Activated CD4-positive, alpha-beta T cell treated with anti-CD3 and anti-CD28 coated beads, Interleukin-2, amount 50 U/mL, for 16 hours (primary cell): ENCODE measurements around the gene PLCL1.
"Not testable (repeated sequence)": the region's sequence is repeated elsewhere in the genome, so short reads cannot be mapped to it uniquely, and the experiment has no call there.

ENCODE experiments used
- DNase-seq: peaks from one replicate; pipeline ENCODE4 v3.0.0-alpha.2; 2020

PLCL1 gene

GRCh38 chr2:198136142-198136541, 331.7 kb downstream of the PLCL1 start:
- no peak for DNase-seq

GRCh38 chr2:198137733-198138132, 333.3 kb downstream of the PLCL1 start:
- no peak for DNase-seq

GRCh38 chr2:198141726-198142125, 337.3 kb downstream of the PLCL1 start:
- no peak for DNase-seq

- DNase-seq: no peak
Observed at GRCh38 chr2:198143156-198143555, 338.8 kb downstream of the PLCL1 start.

DNA sequence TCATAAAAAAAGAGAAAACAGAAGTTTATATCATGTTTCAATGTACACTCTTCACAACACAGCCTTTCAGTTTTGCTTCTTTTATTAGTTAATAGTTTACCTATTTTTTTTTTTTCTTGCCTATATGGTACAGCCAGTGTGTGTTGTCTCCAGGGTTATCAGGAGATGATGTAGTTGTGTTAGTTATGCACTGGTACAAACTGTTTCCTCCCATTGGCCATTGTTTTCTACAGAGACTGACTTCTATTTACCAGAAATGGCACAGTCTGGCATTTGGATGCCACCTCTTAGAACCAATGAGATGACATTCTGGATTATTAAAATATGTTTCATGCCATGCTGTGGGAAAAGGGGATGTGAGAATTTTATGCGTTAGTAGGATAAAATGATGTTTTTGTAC, 339.4 kb downstream of the PLCL1 start:
- no peak for DNase-seq

GRCh38 chr2:198144660-198145059, 340.3 kb downstream of the PLCL1 start:
- DNase-seq: peak; percentile 4

- DNase-seq: no peak
Observed at GRCh38 chr2:198146346-198146940, 342.1 kb downstream of the PLCL1 start.

- no peak for DNase-seq
Observed at GRCh38 chr2:198157314-198157713, 352.9 kb downstream of the PLCL1 start.

DNA sequence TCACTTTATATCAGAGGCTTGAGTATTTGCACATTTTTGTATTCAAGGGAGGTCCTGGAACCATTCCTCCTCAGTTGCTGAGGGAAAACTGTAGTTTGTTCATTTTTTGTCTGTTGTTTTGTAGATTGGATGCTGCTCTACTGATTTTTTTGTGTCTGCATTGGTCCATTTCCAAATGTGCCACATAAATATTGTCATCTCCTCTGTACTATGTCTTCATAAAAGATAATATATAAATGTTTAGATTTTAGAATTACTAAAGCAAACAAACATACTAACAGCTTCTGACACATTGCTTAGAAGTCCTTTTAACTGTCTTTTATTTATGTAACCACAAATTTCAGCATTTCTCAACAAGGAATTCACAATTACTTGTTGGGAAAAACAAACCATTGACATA, 356.8 kb downstream of the PLCL1 start:
- DNase-seq: no peak

- no peak for DNase-seq
Observed at GRCh38 chr2:198162276-198162675, 357.9 kb downstream of the PLCL1 start.

- no peak for DNase-seq
Observed at GRCh38 chr2:198164843-198165242, 360.4 kb downstream of the PLCL1 start.

DNA sequence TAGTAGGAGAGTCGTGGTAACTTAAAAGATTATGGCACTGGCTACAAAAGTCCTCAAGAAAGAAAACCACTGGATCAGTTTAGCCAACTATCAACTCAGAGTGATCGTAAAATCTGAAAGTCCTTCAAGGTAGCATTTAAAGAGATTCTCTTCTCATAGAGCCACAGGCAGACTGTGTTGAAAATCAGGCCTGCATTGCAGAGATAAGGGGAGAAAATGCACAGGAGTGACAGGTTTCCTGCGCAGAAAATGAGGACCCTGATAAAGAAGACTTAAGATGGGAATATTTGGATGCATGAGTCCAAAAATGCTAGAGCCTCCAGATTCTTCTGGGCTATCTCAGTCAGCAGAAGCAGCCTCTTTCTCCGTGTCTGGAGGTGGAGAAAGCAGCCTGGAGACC, 360.9 kb downstream of the PLCL1 start:
- no peak for DNase-seq

- no peak for DNase-seq
Observed at GRCh38 chr2:198167346-198167745, 363.0 kb downstream of the PLCL1 start.

GRCh38 chr2:198168651-198169050, 364.3 kb downstream of the PLCL1 start:
- DNase-seq: no peak

GRCh38 chr2:198173242-198173641, 368.8 kb downstream of the PLCL1 start:
- no peak for DNase-seq

GRCh38 chr2:198173864-198174263, 369.5 kb downstream of the PLCL1 start:
- no peak for DNase-seq

DNA sequence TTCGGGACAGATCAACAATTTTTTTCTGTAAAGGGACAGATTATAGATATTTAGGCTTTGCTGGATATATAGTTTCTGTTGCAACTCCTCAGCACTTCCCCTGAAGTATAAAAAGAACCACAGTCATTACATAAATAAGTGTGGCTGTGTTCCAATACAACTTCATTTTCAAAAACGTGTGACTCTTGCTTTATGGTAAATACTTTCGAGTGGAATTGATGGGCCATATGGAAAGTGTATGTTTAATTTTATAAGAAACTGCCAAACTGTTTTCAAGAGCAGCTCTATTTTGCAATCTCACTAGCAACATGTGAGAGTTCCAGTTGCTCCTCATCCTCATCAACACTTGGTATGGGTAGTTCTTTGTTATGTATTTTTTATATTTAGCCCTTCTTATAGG, 370.9 kb downstream of the PLCL1 start:
- DNase-seq: no peak

DNA sequence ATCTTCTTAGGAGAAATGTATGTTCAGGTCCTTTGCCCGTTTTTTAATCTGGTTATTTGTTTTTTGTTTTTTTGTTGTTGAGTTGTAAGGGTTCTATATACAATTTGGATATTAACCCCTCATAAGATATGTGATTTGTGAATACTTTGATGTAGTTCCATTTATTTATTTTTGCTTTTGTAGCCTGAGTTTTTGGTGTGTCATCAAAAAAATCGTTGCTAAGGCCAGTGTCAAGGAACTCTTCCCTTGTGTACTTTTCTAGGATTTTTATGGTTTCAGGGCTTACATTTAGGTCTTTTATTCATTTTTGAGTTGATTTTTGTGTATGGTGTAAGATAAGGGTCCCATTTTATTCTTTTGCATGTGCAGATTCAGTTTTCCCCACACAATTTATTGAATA, 372.6 kb downstream of the PLCL1 start:
- DNase-seq: no peak

GRCh38 chr2:198178766-198179165, 374.4 kb downstream of the PLCL1 start:
- no peak for DNase-seq

GRCh38 chr2:198186257-198186656, 381.9 kb downstream of the PLCL1 start:
- no peak for DNase-seq

- DNase-seq: no peak
Observed at GRCh38 chr2:198187841-198188240, 383.4 kb downstream of the PLCL1 start.

- DNase-seq: no peak
Observed at GRCh38 chr2:198188982-198189381, 384.6 kb downstream of the PLCL1 start.

DNA sequence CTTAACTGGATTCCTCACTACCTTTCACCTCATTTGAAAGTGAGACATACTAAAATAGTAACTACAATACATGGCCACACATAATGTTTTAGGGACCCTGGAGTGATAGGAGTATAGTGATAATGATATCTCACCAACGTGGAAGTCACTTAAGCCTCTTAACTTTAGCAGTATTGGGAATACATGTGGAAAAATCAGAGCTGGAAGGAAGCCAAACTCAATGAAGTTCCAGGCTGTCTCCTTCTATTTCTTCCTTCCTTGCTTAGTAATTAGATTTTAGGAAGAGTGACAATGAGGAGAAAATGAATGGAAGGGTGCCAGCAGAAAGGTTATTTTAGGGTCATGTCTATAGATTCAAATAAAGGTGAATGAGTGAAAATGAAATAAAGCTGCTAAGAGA, 387.3 kb downstream of the PLCL1 start:
- DNase-seq: no peak

GRCh38 chr2:198196556-198196955, 392.2 kb downstream of the PLCL1 start:
- not testable (repeated sequence) for DNase-seq
